ENCODE results near the gene GALNT7. TPM values are rescaled to one million over a fixed set of nuclear protein-coding genes. Genes with fewer than 3 reads are reported as not detected.

Gene GALNT7
- polyA plus RNA-seq, 3 donors = 12.3 to 29.0 (median 19.7) TPM

DNA sequence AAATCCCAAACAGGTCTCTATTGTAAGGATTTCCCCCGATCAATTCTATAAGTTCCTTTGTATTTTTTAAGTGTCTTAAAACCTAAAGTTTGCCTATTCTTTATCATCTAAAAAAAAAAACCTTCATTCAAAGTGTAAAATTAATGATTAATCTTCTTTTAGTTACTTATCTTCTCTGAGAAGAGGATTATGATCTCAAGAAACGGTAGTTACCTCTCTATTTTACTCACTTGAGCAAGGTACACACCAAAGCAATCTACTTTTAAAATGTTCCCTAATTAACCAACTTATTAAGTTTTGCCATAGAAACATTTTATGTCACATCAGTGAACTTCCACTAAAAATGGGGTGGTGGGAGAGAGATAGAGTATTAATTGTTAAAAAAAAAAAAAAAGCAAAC, 15.2 kb upstream of the GALNT7 start:
- Mint-ChIP-seq H3K9me3 (no peaks in the 10 kb centered on the region), H3K4me3 (no peak overlapping the region), H3K36me3 (peaks cover 9 to 15% of the 10 kb centered on the region in 2 donors), H3K4me1 (no peaks in the 10 kb centered on the region), H3K27ac (no peak overlapping the region), H3K27me3 (ENCODE audit: low read depth in 3 of 3) (no peaks in the 10 kb centered on the region)
- no peak for DNase-seq
- Histone ChIP-seq H3K4me3 (replicated peaks in 1 of 3; ENCODE audit: low read depth in 2 of 3, low read length in 3 of 3) (no peak overlapping the region), H2AFZ (ENCODE audit: insufficient read depth, low read depth, low read length, poor library complexity, severe bottlenecking) (no peak overlapping the region), H3K9ac (ENCODE audit: insufficient read depth, low read length, poor library complexity, severe bottlenecking) (no peak overlapping the region), H4K20me1 (ENCODE audit: insufficient read depth, low read length) (no peaks in the 10 kb centered on the region), H3K4me2 (replicated peaks; ENCODE audit: extremely low read depth, low read length, poor library complexity, severe bottlenecking) (no peak overlapping the region), H3K4me1 (ENCODE audit: control insufficient read depth in 1 of 2, insufficient read depth in 2 of 2, low read length in 2 of 2) (no peaks in the 10 kb centered on the region), H3K79me2 (ENCODE audit: insufficient read depth, low read length) (no peaks in the 10 kb centered on the region), H3K36me3 (replicated peaks in 1 of 2; ENCODE audit: control insufficient read depth in 1 of 2, insufficient read depth in 2 of 2, low read length in 2 of 2) (no peaks in the 10 kb centered on the region), H3K9me3 (replicated peaks in 1 of 2; ENCODE audit: control insufficient read depth in 1 of 2, insufficient read depth in 1 of 2, low read length in 2 of 2) (no peaks in the 10 kb centered on the region), H3K27me3 (ENCODE audit: control insufficient read depth in 2 of 2, insufficient read depth in 2 of 2, low read length in 2 of 2) (no peaks in the 10 kb centered on the region), H3K27ac (ENCODE audit: low read depth in 1 of 2, low read length in 2 of 2) (no peak overlapping the region)
- intact Hi-C loops (cut with micrococcal nuclease) = no loop called here
- TF ChIP-seq, protein P1, sequence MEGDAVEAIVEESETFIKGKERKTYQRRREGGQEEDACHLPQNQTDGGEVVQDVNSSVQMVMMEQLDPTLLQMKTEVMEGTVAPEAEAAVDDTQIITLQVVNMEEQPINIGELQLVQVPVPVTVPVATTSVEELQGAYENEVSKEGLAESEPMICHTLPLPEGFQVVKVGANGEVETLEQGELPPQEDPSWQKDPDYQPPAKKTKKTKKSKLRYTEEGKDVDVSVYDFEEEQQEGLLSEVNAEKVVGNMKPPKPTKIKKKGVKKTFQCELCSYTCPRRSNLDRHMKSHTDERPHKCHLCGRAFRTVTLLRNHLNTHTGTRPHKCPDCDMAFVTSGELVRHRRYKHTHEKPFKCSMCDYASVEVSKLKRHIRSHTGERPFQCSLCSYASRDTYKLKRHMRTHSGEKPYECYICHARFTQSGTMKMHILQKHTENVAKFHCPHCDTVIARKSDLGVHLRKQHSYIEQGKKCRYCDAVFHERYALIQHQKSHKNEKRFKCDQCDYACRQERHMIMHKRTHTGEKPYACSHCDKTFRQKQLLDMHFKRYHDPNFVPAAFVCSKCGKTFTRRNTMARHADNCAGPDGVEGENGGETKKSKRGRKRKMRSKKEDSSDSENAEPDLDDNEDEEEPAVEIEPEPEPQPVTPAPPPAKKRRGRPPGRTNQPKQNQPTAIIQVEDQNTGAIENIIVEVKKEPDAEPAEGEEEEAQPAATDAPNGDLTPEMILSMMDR (IDR thresholded peaks at IDR 0.05) = no peak
- WGBS (ENCODE audit: insufficient coverage) = no CpG with 5 or more reads among the region's 2 CpGs

DNA sequence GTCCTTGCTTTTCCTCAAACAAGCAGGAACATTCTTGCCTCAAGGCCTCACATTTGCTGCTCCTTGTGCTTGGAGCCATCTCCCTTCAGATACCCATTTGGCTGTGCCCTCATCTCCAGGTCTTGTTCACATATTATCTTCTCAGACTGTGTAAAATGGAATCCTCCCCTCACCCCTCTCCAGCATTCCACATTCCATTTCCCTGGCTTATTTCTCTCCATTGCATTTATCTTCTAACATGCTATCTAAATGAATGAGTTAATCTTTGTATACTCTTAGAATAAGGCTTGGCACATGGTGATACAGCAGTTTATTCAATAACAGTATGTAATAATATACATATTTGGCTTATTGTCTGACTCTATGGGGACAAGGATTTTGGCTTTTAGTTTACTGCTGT, 8.8 kb upstream of the GALNT7 start:
- Mint-ChIP-seq H3K4me3 (no peak overlapping the region), H3K27ac (peak overlapping the region in 1 of 7 donors; percentile 0), H3K9me3 (no peaks in the 10 kb centered on the region), H3K36me3 (peaks cover 34 to 37% of the 10 kb centered on the region in 2 donors), H3K27me3 (ENCODE audit: low read depth in 3 of 3) (no peaks in the 10 kb centered on the region), H3K4me1 (no peaks in the 10 kb centered on the region)
- H3K27ac ChIP-seq (ENCODE audit: low read depth in 1 of 2, low read length in 2 of 2) = no peak overlapping the region
- peaks cover 3 to 42% of the 10 kb centered on the region in 2 donors for H3K36me3 ChIP-seq (replicated peaks in 1 of 2; ENCODE audit: control insufficient read depth in 1 of 2, insufficient read depth in 2 of 2, low read length in 2 of 2)
- no peaks in the 10 kb centered on the region for H3K9me3 ChIP-seq (replicated peaks in 1 of 2; ENCODE audit: control insufficient read depth in 1 of 2, insufficient read depth in 1 of 2, low read length in 2 of 2)
- H3K4me1 ChIP-seq (ENCODE audit: control insufficient read depth in 1 of 2, insufficient read depth in 2 of 2, low read length in 2 of 2) = no peaks in the 10 kb centered on the region
- no peaks in the 10 kb centered on the region for H3K27me3 ChIP-seq (ENCODE audit: control insufficient read depth in 2 of 2, insufficient read depth in 2 of 2, low read length in 2 of 2)
- no peak overlapping the region for H3K4me3 ChIP-seq (replicated peaks in 1 of 3; ENCODE audit: low read depth in 2 of 3, low read length in 3 of 3)
- H4K20me1 ChIP-seq (ENCODE audit: insufficient read depth, low read length) = no peaks in the 10 kb centered on the region
- intact Hi-C loops (cut with micrococcal nuclease) = no loop called here
- H3K4me2 ChIP-seq (replicated peaks; ENCODE audit: extremely low read depth, low read length, poor library complexity, severe bottlenecking) = no peak overlapping the region
- no peak overlapping the region for H3K9ac ChIP-seq (ENCODE audit: insufficient read depth, low read length, poor library complexity, severe bottlenecking)
- TF ChIP-seq, protein P1 (IDR thresholded peaks at IDR 0.05) = no peak
- no peak overlapping the region for H2AFZ ChIP-seq (ENCODE audit: insufficient read depth, low read depth, low read length, poor library complexity, severe bottlenecking)
- DNase-seq = no peak
- no peaks in the 10 kb centered on the region for H3K79me2 ChIP-seq (ENCODE audit: insufficient read depth, low read length)
